H9 (cell line): Measurements from ENCODE around the gene CLIC6. TPM values are rescaled to one million over a fixed set of nuclear protein-coding genes. Genes with fewer than 3 reads are reported as not detected.

Experiments used
- DNase-seq: peaks from one replicate; pipeline ENCODE4 v3.0.0-alpha.2; 2017
- H2AFZ ChIP-seq: one replicate; pipeline ENCODE4 v1.6.1; 2013; ENCODE audit warnings: mild to moderate bottlenecking, low read length, control low read depth, moderate library complexity
- H2AK5ac ChIP-seq: 2 replicates; pipeline ENCODE4 v1.6.1; 2013; ENCODE audit warnings: low read length, control low read depth, mixed read lengths; ENCODE audit not compliant: insufficient read length
- H2BK120ac ChIP-seq: one replicate; pipeline ENCODE4 v1.6.1; 2013; ENCODE audit warnings: low read depth, mild to moderate bottlenecking, low read length, control low read depth, inconsistent platforms; ENCODE audit not compliant: poor library complexity, severe bottlenecking
- H2BK12ac ChIP-seq: 2 replicates; pipeline ENCODE4 v1.6.1; 2013; ENCODE audit warnings: low read length, control low read depth, mixed read lengths, low read depth; ENCODE audit not compliant: insufficient read length
- H2BK15ac ChIP-seq: 2 replicates; pipeline ENCODE4 v1.6.1; 2013; ENCODE audit warnings: low read depth, low read length, control low read depth
- H2BK20ac ChIP-seq: one replicate; pipeline ENCODE4 v1.6.1; 2013; ENCODE audit warnings: low read depth, mild to moderate bottlenecking, low read length, control low read depth, inconsistent platforms; ENCODE audit not compliant: poor library complexity, severe bottlenecking
- H2BK5ac ChIP-seq: 2 replicates; pipeline ENCODE4 v1.6.1; 2013; ENCODE audit warnings: low read length, control low read depth, mixed read lengths; ENCODE audit not compliant: insufficient read length
- H3K14ac ChIP-seq: 2 replicates; pipeline ENCODE4 v1.6.1; 2013; ENCODE audit warnings: low read length, control low read depth; ENCODE audit not compliant: insufficient read depth
- H3K18ac ChIP-seq: 2 replicates; pipeline ENCODE4 v1.6.1; 2013; ENCODE audit warnings: low read depth, mild to moderate bottlenecking, mixed read lengths, low read length, control low read depth; ENCODE audit not compliant: insufficient read length
- H3K23ac ChIP-seq: 2 replicates; pipeline ENCODE4 v1.6.1; 2013; ENCODE audit warnings: low read length, control low read depth, mixed read lengths, low read depth; ENCODE audit not compliant: insufficient read length
- H3K23me2 ChIP-seq: 2 replicates; pipeline ENCODE4 v1.6.1; 2013; ENCODE audit warnings: low read depth, mild to moderate bottlenecking, mixed read lengths, low read length, control low read depth; ENCODE audit not compliant: insufficient read length, poor library complexity, severe bottlenecking
- H3K27ac ChIP-seq: 2 replicates; pipeline ENCODE4 v1.5.1; 2013; ENCODE audit warnings: low read length, control low read depth, mixed read lengths, low read depth; ENCODE audit not compliant: insufficient read length
- H3K27me3 ChIP-seq: 2 replicates; pipeline ENCODE4 v1.6.1; 2013; ENCODE audit warnings: low read length, control low read depth, inconsistent platforms; ENCODE audit not compliant: insufficient read depth
- H3K4ac ChIP-seq: 2 replicates; pipeline ENCODE4 v1.6.1; 2013; ENCODE audit warnings: low read depth, mild to moderate bottlenecking, control low read depth, inconsistent platforms, low read length, moderate library complexity
- H3K4me1 ChIP-seq: 2 replicates; pipeline ENCODE4 v1.6.1; 2013; ENCODE audit warnings: low read length, control low read depth, inconsistent platforms; ENCODE audit not compliant: insufficient read depth
- H3K4me2 ChIP-seq: 2 replicates; pipeline ENCODE4 v1.6.1; 2013; ENCODE audit warnings: low read length, control low read depth, mixed read lengths; ENCODE audit not compliant: insufficient read length, insufficient read depth
- H3K56ac ChIP-seq: 2 replicates; pipeline ENCODE4 v1.6.1; 2013; ENCODE audit warnings: low read depth, mild to moderate bottlenecking, mixed read lengths, low read length, control low read depth; ENCODE audit not compliant: insufficient read length
- H3K79me1 ChIP-seq: 2 replicates; pipeline ENCODE4 v1.6.1; 2013; ENCODE audit warnings: low read depth, mild to moderate bottlenecking, moderate library complexity, low read length, control low read depth, inconsistent platforms; ENCODE audit not compliant: insufficient read depth, poor library complexity, severe bottlenecking
- H3K79me2 ChIP-seq: 2 replicates; pipeline ENCODE4 v1.6.1; 2013; ENCODE audit warnings: low read length, control low read depth, inconsistent platforms; ENCODE audit not compliant: insufficient read depth
- H3K9ac ChIP-seq: 2 replicates; pipeline ENCODE4 v1.6.1; 2013; ENCODE audit warnings: low read length, control low read depth, mixed read lengths; ENCODE audit not compliant: insufficient read length; ENCODE audit errors: extremely low read depth
- H3K9me3 ChIP-seq: one replicate; pipeline ENCODE4 v1.6.1; 2013; ENCODE audit warnings: low read depth, low read length, inconsistent platforms; ENCODE audit not compliant: control insufficient read depth
- H3T11ph ChIP-seq: one replicate; pipeline ENCODE4 v1.6.1; 2013; ENCODE audit warnings: mild to moderate bottlenecking, low read length, control low read depth, inconsistent platforms
- H4K20me1 ChIP-seq: one replicate; pipeline ENCODE4 v1.6.1; 2013; ENCODE audit not compliant: control insufficient read depth, insufficient read length, insufficient read depth
- H4K5ac ChIP-seq: 2 replicates; pipeline ENCODE4 v1.6.1; 2013; ENCODE audit warnings: low read depth, mild to moderate bottlenecking, mixed read lengths, low read length, control low read depth; ENCODE audit not compliant: insufficient read length
- H4K8ac ChIP-seq: replicated peaks from 2 replicates; pipeline ENCODE4 v1.6.1; 2013; ENCODE audit warnings: low read length, control low read depth, mixed read lengths, low read depth; ENCODE audit not compliant: insufficient read length
- H4K91ac ChIP-seq: 2 replicates; pipeline ENCODE4 v1.6.1; 2013; ENCODE audit warnings: low read depth, mild to moderate bottlenecking, moderate library complexity, mixed read lengths, low read length, control low read depth; ENCODE audit not compliant: insufficient read length
- H3K27ac Mint-ChIP-seq, 3 experiments: 2 replicates in 2 of 3; 3 replicates in 1 of 3; pipeline ENCODE4 v1.8.0; 2020 to 2021; ENCODE audit warnings: mixed read lengths in 3 of 3, mild to moderate bottlenecking in 1 of 3, moderate library complexity in 1 of 3
- H3K27me3 Mint-ChIP-seq: 2 replicates; pipeline ENCODE4 v1.8.0; 2021; ENCODE audit warnings: low read depth, mild to moderate bottlenecking, moderate library complexity, mixed read lengths
- H3K36me3 Mint-ChIP-seq, 3 experiments: 2 replicates in 2 of 3; 3 replicates in 1 of 3; pipeline ENCODE4 v1.8.0; 2020 to 2021; ENCODE audit warnings: low read depth in 3 of 3, mixed read lengths in 3 of 3; ENCODE audit not compliant: insufficient read depth in 1 of 3
- H3K4me1 Mint-ChIP-seq, 2 experiments: 2 replicates each; pipeline ENCODE4 v1.8.0; 2020; ENCODE audit warnings: mixed read lengths in 2 of 2
- H3K4me3 Mint-ChIP-seq, 2 experiments: 2 replicates in 1 of 2; 3 replicates in 1 of 2; pipeline ENCODE4 v1.8.0; 2020 to 2021; ENCODE audit warnings: mild to moderate bottlenecking in 2 of 2, mixed read lengths in 2 of 2, moderate library complexity in 1 of 2
- H3K9me3 Mint-ChIP-seq, 2 experiments: 2 replicates in 1 of 2; 3 replicates in 1 of 2; pipeline ENCODE4 v1.8.0; 2020; ENCODE audit warnings: mild to moderate bottlenecking in 2 of 2, mixed read lengths in 2 of 2, moderate library complexity in 1 of 2
- WGBS: extraction: QIAGEN DNeasy Blood & Tissue Kit; methylation state at CpG from one replicate; pipeline ENCODE4 v1.1.7; 2013; ENCODE audit warnings: missing lambda C conversion rate, low lambda C conversion rate, mixed read lengths; ENCODE audit not compliant: insufficient read length; ENCODE audit errors: extremely low coverage; 5-methylcytosine and 5-hydroxymethylcytosine counted together
- total RNA-seq: library from RNA; stranded (reverse); gene quantifications from 2 replicates; pipeline ENCODE4 v1.2.1, GENCODE V29; 2021
- TF ChIP-seq, protein P1 (sequence below): fragments of 200-600 bp; sonication (generic); conservative IDR thresholded peaks from 3 replicates; pipeline ENCODE4 v1.8.0; 2021; ENCODE audit warnings: antibody characterized with exemption, mild to moderate bottlenecking

Gene CLIC6
- total RNA-seq, 1 experiment from 2014 or later: 1.3 TPM

GRCh38 chr21:34730194-34730593, 61.4 kb downstream of the CLIC6 start:
- Histone ChIP-seq H3K14ac (no peak overlapping the region), H3K23ac (no peak overlapping the region), H3K23me2 (no peaks in the 10 kb centered on the region), H2BK120ac (no peak overlapping the region), H4K5ac (no peak overlapping the region), H3K79me2 (no peaks in the 10 kb centered on the region), H3K9me3 (no peaks in the 10 kb centered on the region), H3K18ac (no peak overlapping the region), H2AK5ac (no peak overlapping the region), H3K27me3 (no peaks in the 10 kb centered on the region), H3T11ph (no peak overlapping the region), H3K79me1 (no peaks in the 10 kb centered on the region), H3K27ac (no peak overlapping the region), H3K9ac (no peak overlapping the region), H4K91ac (no peak overlapping the region), H2BK15ac (no peak overlapping the region), H3K4me1 (no peaks in the 10 kb centered on the region), H4K8ac (no peak overlapping the region), H4K20me1 (no peaks in the 10 kb centered on the region), H2AFZ (no peak overlapping the region), H3K4me2 (no peak overlapping the region), H2BK12ac (no peak overlapping the region), H3K56ac (no peak overlapping the region), H2BK20ac (no peak overlapping the region), H3K4ac (no peak overlapping the region), H2BK5ac (no peak overlapping the region)
- H3K9me3 Mint-ChIP-seq: peaks cover 0 to 3% of the 10 kb centered on the region in 2 experiments; a peak in 2 of 5 replicates
- DNase-seq: no peak
- H3K27me3 Mint-ChIP-seq: peaks cover 5% of the 10 kb centered on the region; the same call in 1 of the 2 replicates
- no peak overlapping the region for H3K27ac Mint-ChIP-seq
- no peaks in the 10 kb centered on the region for H3K36me3 Mint-ChIP-seq
- H3K4me3 Mint-ChIP-seq: no peak overlapping the region
- TF ChIP-seq, protein P1, sequence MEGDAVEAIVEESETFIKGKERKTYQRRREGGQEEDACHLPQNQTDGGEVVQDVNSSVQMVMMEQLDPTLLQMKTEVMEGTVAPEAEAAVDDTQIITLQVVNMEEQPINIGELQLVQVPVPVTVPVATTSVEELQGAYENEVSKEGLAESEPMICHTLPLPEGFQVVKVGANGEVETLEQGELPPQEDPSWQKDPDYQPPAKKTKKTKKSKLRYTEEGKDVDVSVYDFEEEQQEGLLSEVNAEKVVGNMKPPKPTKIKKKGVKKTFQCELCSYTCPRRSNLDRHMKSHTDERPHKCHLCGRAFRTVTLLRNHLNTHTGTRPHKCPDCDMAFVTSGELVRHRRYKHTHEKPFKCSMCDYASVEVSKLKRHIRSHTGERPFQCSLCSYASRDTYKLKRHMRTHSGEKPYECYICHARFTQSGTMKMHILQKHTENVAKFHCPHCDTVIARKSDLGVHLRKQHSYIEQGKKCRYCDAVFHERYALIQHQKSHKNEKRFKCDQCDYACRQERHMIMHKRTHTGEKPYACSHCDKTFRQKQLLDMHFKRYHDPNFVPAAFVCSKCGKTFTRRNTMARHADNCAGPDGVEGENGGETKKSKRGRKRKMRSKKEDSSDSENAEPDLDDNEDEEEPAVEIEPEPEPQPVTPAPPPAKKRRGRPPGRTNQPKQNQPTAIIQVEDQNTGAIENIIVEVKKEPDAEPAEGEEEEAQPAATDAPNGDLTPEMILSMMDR: no peak
- H3K4me1 Mint-ChIP-seq: peaks cover 6 to 7% of the 10 kb centered on the region in 2 experiments
- WGBS: no CpG with 5 or more reads among the region's 7 CpGs
